ENCODE results near the gene ITGAX. TPM values are rescaled to one million over a fixed set of nuclear protein-coding genes. Genes with fewer than 3 reads are reported as not detected.

Gene ITGAX
- total RNA-seq, 1 experiment from 2014 or later = 1.6 TPM

GRCh38 chr16:31344712-31345111, 10.3 kb upstream of the ITGAX start:
- no peak for TF ChIP-seq CTCF (IDR thresholded peaks at IDR 0.05; ENCODE audit: unreplicated experiment)
- no TSS peak for BruUV-seq (replicated peaks)
- no peak for DNase-seq
- no peaks in the 10 kb centered on the region for H3K36me3 Mint-ChIP-seq (ENCODE audit: insufficient read depth, unreplicated experiment)
- no peak overlapping the region for H3K27ac Mint-ChIP-seq (ENCODE audit: unreplicated experiment)
- intact Hi-C loops (cut with micrococcal nuclease; ENCODE audit: unreplicated experiment) = no loop called here
- peaks cover 55% of the 10 kb centered on the region for H3K27me3 Mint-ChIP-seq (ENCODE audit: unreplicated experiment)
- no peaks in the 10 kb centered on the region for H3K4me1 Mint-ChIP-seq (ENCODE audit: low read depth, unreplicated experiment)
- H3K9me3 Mint-ChIP-seq (ENCODE audit: low read depth, unreplicated experiment) = no peaks in the 10 kb centered on the region
- CTCF ChIA-PET = interaction anchor here (0.7 to 0.8 kb wide), 2 partner anchors 11 to 169 kb away, joined by 3 to 4 read pairs; no protein-coding TSS in a partner anchor
- H3K4me3 Mint-ChIP-seq (ENCODE audit: low read depth, unreplicated experiment) = no peak overlapping the region

GRCh38 chr16:31347445-31347844, 7.5 kb upstream of the ITGAX start:
- H3K27ac Mint-ChIP-seq (ENCODE audit: unreplicated experiment) = no peak overlapping the region
- no peaks in the 10 kb centered on the region for H3K9me3 Mint-ChIP-seq (ENCODE audit: low read depth, unreplicated experiment)
- DNase-seq = no peak
- no TSS peak for BruUV-seq (replicated peaks)
- intact Hi-C loops (cut with micrococcal nuclease; ENCODE audit: unreplicated experiment) = no loop called here
- H3K27me3 Mint-ChIP-seq (ENCODE audit: unreplicated experiment) = peaks cover 62% of the 10 kb centered on the region
- H3K4me1 Mint-ChIP-seq (ENCODE audit: low read depth, unreplicated experiment) = no peaks in the 10 kb centered on the region
- TF ChIP-seq CTCF (IDR thresholded peaks at IDR 0.05; ENCODE audit: unreplicated experiment) = no peak
- H3K36me3 Mint-ChIP-seq (ENCODE audit: insufficient read depth, unreplicated experiment) = no peaks in the 10 kb centered on the region
- CTCF ChIA-PET = no interaction called here
- H3K4me3 Mint-ChIP-seq (ENCODE audit: low read depth, unreplicated experiment) = no peak overlapping the region

- peaks cover 67% of the 10 kb centered on the region for H3K27me3 Mint-ChIP-seq (ENCODE audit: unreplicated experiment)
- H3K27ac Mint-ChIP-seq (ENCODE audit: unreplicated experiment) = no peak overlapping the region
- DNase-seq = no peak
- CTCF ChIA-PET = interaction anchor here (0.5 kb wide), 1 partner anchor 13 kb away, joined by 3 read pairs; no protein-coding TSS in a partner anchor
- no peak overlapping the region for H3K4me3 Mint-ChIP-seq (ENCODE audit: low read depth, unreplicated experiment)
- intact Hi-C loops (cut with micrococcal nuclease; ENCODE audit: unreplicated experiment) = no loop called here
- H3K36me3 Mint-ChIP-seq (ENCODE audit: insufficient read depth, unreplicated experiment) = no peaks in the 10 kb centered on the region
- no peaks in the 10 kb centered on the region for H3K9me3 Mint-ChIP-seq (ENCODE audit: low read depth, unreplicated experiment)
- H3K4me1 Mint-ChIP-seq (ENCODE audit: low read depth, unreplicated experiment) = no peaks in the 10 kb centered on the region
- BruUV-seq (replicated peaks) = no TSS peak
- TF ChIP-seq CTCF (IDR thresholded peaks at IDR 0.05; ENCODE audit: unreplicated experiment) = no peak
Observed at GRCh38 chr16:31348579-31348978, 6.4 kb upstream of the ITGAX start.

GRCh38 chr16:31350275-31351005, 4.5 kb upstream of the ITGAX start:
- no peak for TF ChIP-seq CTCF (IDR thresholded peaks at IDR 0.05; ENCODE audit: unreplicated experiment)
- CTCF ChIA-PET = no interaction called here

More at GRCh38 chr16:31350275-31351005, 4.5 kb upstream of the ITGAX start:
- intact Hi-C loops (cut with micrococcal nuclease; ENCODE audit: unreplicated experiment) = no loop called here
- Mint-ChIP-seq H3K9me3 (ENCODE audit: low read depth, unreplicated experiment) (no peaks in the 10 kb centered on the region), H3K4me1 (ENCODE audit: low read depth, unreplicated experiment) (peaks cover 15% of the 10 kb centered on the region), H3K27me3 (ENCODE audit: unreplicated experiment) (peaks cover 67% of the 10 kb centered on the region), H3K36me3 (ENCODE audit: insufficient read depth, unreplicated experiment) (no peaks in the 10 kb centered on the region), H3K4me3 (ENCODE audit: low read depth, unreplicated experiment) (no peak overlapping the region), H3K27ac (ENCODE audit: unreplicated experiment) (no peak overlapping the region)
- BruUV-seq (replicated peaks) = no TSS peak
- no peak for DNase-seq

Data from Calu3 (cell line).